ENCODE results near the gene TSPAN16.

Gene TSPAN16, protein sequence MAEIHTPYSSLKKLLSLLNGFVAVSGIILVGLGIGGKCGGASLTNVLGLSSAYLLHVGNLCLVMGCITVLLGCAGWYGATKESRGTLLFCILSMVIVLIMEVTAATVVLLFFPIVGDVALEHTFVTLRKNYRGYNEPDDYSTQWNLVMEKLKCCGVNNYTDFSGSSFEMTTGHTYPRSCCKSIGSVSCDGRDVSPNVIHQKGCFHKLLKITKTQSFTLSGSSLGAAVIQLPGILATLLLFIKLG

GRCh38 chr19:11295665-11296245, at the start of gene TSPAN16:
Gene TSPAN16 (plus strand): TSS chr19:11296160. CDS start chr19:11296298, 138 bp downstream.
- DNase-seq: no peak

GRCh38 chr19:11246941-11247340, 49.0 kb upstream of the TSPAN16 start:
- DNase-seq: no peak

- DNase-seq: no peak
Observed at GRCh38 chr19:11247391-11247790, 48.6 kb upstream of the TSPAN16 start.

- DNase-seq: no peak
Observed at GRCh38 chr19:11247934-11248333, 48.0 kb upstream of the TSPAN16 start.

GRCh38 chr19:11248852-11249251, 47.1 kb upstream of the TSPAN16 start:
- DNase-seq: no peak

GRCh38 chr19:11251217-11251616, 44.7 kb upstream of the TSPAN16 start:
- no peak for DNase-seq

GRCh38 chr19:11251650-11252314, 44.2 kb upstream of the TSPAN16 start:
- DNase-seq: no peak

DNA sequence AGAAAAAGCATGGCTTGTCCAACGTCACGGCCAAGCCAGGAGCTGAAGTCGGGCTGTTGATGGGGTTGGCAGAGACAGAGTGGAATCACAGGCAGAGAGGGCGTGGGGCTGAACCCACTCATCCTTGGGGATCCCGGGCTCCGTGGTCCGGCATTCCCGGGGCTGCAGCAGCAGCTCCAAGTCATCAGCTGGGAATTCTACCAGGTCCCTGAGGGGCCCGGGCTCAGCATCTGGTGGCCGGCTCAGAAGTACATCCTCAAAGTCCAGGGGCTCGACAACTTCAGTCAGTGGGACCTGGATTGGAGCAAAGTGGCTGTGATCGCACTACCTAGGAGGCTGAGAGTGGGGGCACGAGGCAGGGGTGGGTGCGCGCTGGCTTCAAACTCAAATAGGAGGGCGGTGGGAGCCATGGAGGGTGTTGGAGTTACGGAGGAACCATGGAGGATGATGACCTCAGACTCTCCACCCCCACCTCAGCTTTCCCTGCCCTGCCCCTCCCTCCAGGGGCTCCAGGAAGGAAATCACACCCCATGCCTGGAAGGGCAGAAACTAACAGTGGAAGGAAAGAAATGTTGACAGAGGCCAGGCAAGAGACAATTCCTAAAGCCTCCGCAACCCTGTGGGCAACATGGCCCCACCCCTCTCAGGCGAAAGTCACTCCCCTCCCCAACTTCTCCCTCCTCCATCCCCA, 43.1 kb upstream of the TSPAN16 start:
- DNase-seq: no peak

- no peak for DNase-seq
Observed at GRCh38 chr19:11254666-11255065, 41.3 kb upstream of the TSPAN16 start.

DNA sequence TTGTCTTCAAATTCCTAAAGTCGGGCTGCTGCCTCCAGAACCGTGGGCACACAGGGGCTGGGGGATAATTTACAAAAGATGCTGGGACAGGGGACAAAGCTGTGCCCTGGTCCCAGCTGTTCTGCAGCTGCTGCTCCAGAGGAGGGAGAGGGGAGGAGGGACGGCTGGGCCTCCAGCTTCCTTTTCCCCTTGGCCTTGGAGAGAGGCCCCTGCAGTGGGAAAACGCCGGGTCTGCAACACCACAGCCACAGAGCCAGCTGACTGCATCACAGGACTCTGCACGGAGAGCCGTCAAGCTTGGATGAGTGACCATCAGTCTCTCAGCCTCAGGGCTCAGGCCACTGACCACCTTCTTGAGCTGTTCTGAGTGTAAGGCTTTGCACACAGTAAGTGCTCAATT, 39.8 kb upstream of the TSPAN16 start:
- DNase-seq: no peak

GRCh38 chr19:11257846-11258380, 38.0 kb upstream of the TSPAN16 start:
- DNase-seq: no peak

- no peak for DNase-seq
Observed at GRCh38 chr19:11260996-11261395, 35.0 kb upstream of the TSPAN16 start.

DNA sequence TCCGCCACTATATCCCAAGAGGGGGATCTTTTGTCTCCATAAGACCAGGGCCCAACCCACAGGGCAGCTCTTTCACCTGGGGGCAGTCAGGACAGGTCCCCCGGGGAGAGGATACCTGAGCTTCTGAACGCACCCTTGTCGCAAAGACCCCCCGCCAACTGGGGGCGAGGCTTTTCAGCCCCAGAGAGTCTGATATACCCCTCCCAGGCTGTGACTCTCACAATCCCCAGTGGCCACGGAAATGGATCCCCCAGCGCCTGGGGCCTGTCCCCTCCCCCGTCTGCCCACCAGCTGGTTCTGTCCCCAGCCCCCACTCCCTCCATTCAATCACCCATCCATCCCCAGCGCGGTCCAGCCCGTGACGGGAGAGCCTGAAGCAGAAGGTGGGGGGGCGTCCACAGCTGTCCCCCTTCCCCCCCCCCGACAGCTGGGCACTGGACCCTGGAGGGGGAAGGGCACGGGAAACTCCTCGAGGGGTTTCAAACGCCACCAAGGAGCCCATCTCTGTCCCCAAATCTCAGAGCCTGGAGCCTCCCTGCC, 34.5 kb upstream of the TSPAN16 start:
- no peak for DNase-seq

DNA sequence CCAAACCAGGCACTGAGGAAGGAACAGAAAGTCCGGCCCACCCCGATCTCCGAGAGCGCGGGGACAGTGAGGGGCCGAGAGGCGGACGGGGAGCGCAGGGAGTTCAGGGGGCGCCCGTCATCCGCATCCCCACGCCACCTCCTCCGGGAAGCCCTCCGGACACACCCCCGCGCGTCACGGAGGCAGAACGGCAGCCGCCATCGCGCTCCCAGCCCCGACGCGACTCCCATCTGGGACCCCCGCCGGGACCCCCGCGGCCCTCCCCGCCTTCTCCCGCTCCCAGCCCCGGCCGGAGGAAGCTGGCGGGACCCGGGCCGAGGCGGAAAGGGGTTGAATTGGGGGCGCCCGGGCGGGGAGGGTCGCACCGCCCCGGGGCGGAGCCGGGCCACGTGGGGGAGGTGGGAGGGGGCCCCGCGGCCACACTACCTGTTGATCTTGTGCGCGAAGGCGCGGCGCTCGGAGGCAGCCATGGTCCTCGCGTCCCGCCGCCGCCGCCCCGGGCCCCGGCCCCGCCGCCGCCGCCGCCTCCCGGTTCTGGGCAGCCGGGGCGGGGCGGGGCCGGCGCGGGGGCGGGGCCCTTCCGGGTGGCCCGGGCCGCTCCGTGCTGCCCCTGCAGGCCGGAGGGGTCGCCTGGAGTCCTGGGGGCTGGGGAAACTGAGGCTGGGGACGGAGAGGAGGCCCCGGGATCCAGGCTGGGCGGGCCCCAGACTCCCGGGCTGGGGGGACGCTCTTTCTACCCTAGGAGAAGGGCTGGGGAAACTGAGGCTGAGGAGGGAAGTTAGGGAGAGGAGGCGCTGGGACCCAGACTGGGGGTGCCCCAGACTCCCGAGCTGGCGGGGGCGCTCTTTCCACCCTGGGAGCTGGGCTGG, 33.8 kb upstream of the TSPAN16 start, which contains the start of gene DOCK6:
Gene DOCK6, minus strand, starts transcription at position 554 of the 869 bp plus-strand sequence. Its CDS starts 84 bp downstream, at position 470.
- DNase-seq: no peak

DNA sequence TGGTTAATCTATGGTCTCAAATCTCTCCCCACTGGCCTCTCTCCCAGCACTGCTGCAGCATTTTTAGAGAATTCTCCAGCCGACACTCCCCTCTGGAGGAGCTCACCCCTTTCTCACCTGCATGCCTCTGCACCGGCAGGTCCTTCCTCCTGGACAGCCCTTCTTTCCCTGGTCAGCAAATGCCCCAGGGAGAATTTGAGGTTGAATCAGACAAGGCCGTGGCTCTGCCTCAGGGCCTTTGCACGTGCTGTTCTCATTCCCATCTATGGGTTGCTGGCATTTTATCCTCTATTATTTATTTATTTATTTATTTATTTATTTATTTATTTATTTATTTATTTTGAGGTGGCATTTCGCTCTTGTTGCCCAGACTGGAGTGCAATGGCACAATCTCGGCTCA, 32.2 kb upstream of the TSPAN16 start:
- DNase-seq: no peak

- DNase-seq: no peak
Observed at GRCh38 chr19:11264452-11265176, 31.3 kb upstream of the TSPAN16 start.

- DNase-seq: no peak
Observed at GRCh38 chr19:11265177-11265784, 30.7 kb upstream of the TSPAN16 start.

DNA sequence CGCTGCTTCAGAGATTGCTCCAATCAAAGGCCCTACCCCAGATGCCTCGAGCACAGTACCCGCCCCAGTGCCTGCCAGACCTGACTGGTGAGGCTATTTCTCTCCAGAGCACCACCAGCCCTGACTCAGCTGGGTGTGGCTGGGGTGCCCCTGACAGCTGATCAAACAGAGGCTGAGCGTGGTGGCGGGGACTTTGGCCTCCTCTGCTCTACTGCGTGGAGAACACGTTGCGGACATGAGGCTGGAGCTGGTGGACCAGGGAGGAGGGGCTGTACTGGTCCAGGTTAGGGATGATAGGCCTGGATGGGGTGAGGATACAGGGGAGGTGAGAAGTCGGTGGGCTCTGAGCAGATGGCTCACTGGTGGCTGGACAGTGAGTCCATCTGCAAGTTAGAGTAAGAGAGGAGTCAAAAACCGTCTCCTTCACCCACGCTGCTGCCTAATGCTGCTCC, 30.1 kb upstream of the TSPAN16 start:
- DNase-seq: no peak

GRCh38 chr19:11267316-11268085, 28.5 kb upstream of the TSPAN16 start:
- no peak for DNase-seq

DNA sequence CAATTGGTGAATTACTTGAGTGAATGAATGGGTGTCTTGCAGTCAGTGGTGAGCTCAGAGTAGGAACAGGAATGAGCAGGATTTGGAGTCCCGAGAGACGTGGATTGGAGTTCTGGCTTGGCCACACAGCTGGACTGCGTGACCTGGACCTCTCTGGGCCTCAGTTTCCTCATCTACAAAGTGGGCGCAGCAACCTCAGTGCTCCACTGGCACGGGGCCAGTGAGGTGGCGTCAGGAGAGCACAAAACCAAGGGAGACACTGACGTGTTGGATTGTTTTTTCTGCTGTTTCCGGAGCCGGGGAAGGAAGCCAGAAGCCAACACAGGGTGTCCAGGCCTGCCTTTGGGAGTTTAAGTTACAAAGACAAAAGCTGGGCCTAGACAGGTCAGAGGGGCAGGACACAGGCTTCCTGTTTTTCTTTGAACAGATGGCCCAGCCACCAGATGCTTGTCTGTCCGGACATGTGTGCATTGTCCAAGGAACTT, 27.1 kb upstream of the TSPAN16 start:
- DNase-seq: no peak

All from T1000 (cell line).